Measurements from ENCODE around the gene CCDC24. TPM values are rescaled to one million over a fixed set of nuclear protein-coding genes. Genes with fewer than 3 reads are reported as not detected.

The CCDC24 gene
- total RNA-seq, 1 donor from 2014 or later: 9.6 TPM

- Histone ChIP-seq H3K4me3 (ENCODE audit: low read depth, low read length) (no peak overlapping the region), H3K27me3 (ENCODE audit: control insufficient read depth, insufficient read depth, low read length) (no peaks in the 10 kb centered on the region), H3K36me3 (ENCODE audit: control insufficient read depth, insufficient read depth, low read length) (no peaks in the 10 kb centered on the region)
- DNase-seq (ENCODE audit: low read depth): no peak
- TF ChIP-seq CTCF (IDR thresholded peaks at IDR 0.05; ENCODE audit: insufficient read depth, low read length, poor library complexity, severe bottlenecking): no peak
These were observed 35.9 kb downstream of the CCDC24 start for GRCh38 chr1:44027320-44027719.

GRCh38 chr1:44029260-44029910 lies 38.0 kb downstream of the CCDC24 start:
- no peak for TF ChIP-seq CTCF (IDR thresholded peaks at IDR 0.05; ENCODE audit: insufficient read depth, low read length, poor library complexity, severe bottlenecking)
- no peak for DNase-seq (ENCODE audit: low read depth)
- peak overlapping the region; percentile 70 for H3K4me3 ChIP-seq (ENCODE audit: low read depth, low read length)
- H3K27me3 ChIP-seq (ENCODE audit: control insufficient read depth, insufficient read depth, low read length): no peaks in the 10 kb centered on the region
- H3K36me3 ChIP-seq (ENCODE audit: control insufficient read depth, insufficient read depth, low read length): no peaks in the 10 kb centered on the region

GRCh38 chr1:44029911-44030604 lies 38.7 kb downstream of the CCDC24 start:
- no peak for TF ChIP-seq CTCF (IDR thresholded peaks at IDR 0.05; ENCODE audit: insufficient read depth, low read length, poor library complexity, severe bottlenecking)
- H3K36me3 ChIP-seq (ENCODE audit: control insufficient read depth, insufficient read depth, low read length): no peaks in the 10 kb centered on the region
- peak overlapping the region; percentile 70 for H3K4me3 ChIP-seq (ENCODE audit: low read depth, low read length)
- peak; percentile 63 for DNase-seq (ENCODE audit: low read depth)
- H3K27me3 ChIP-seq (ENCODE audit: control insufficient read depth, insufficient read depth, low read length): no peaks in the 10 kb centered on the region

GRCh38 chr1:44030605-44031251 lies 39.3 kb downstream of the CCDC24 start:
- peak; percentile 27 for TF ChIP-seq CTCF (IDR thresholded peaks at IDR 0.05; ENCODE audit: insufficient read depth, low read length, poor library complexity, severe bottlenecking)
- H3K4me3 ChIP-seq (ENCODE audit: low read depth, low read length): peak overlapping the region; percentile 70
- DNase-seq (ENCODE audit: low read depth): no peak

GRCh38 chr1:44031252-44032169 lies 40.1 kb downstream of the CCDC24 start, which contains the start of gene SLC6A9:
SLC6A9 (minus strand) TSS chr1:44031462; CDS start chr1:44024277, 7,185 bp downstream.
- TF ChIP-seq CTCF (IDR thresholded peaks at IDR 0.05; ENCODE audit: insufficient read depth, low read length, poor library complexity, severe bottlenecking): no peak
- no peaks in the 10 kb centered on the region for H3K36me3 ChIP-seq (ENCODE audit: control insufficient read depth, insufficient read depth, low read length)
- DNase-seq (ENCODE audit: low read depth): no peak

More at GRCh38 chr1:44030605-44031251, 39.3 kb downstream of the CCDC24 start:
- no peaks in the 10 kb centered on the region for H3K27me3 ChIP-seq (ENCODE audit: control insufficient read depth, insufficient read depth, low read length)
- no peaks in the 10 kb centered on the region for H3K36me3 ChIP-seq (ENCODE audit: control insufficient read depth, insufficient read depth, low read length)

More at GRCh38 chr1:44031252-44032169, 40.1 kb downstream of the CCDC24 start, which contains the start of gene SLC6A9:
- no peaks in the 10 kb centered on the region for H3K27me3 ChIP-seq (ENCODE audit: control insufficient read depth, insufficient read depth, low read length)
- peak within 1 kb of the TSS; percentile 70 for H3K4me3 ChIP-seq (ENCODE audit: low read depth, low read length)
